HCT116 (cell line): ENCODE measurements around the gene SAMD4B. TPM values are rescaled to one million over a fixed set of nuclear protein-coding genes. Genes with fewer than 3 reads are reported as not detected.

ENCODE experiments used
- ATAC-seq: fragments of 200-7000 bp; cut with Tn5 transposase; 2 replicates; pipeline ENCODE4 v1.9.1; 2020; ENCODE audit warnings: mild to moderate bottlenecking, moderate library complexity
- BruUV-seq: library from RNA; stranded (reverse); fragments of 400-500 nt; replicated peaks from 2 replicates; lab custom pipeline; 2021; lab: Mats Ljungman, UMichigan
- CTCF ChIA-PET: fragments of 300-600 bp; sonication (Branson Sonifier 250); formaldehyde crosslinking; loops from one replicate; lab custom pipeline; 2021; ENCODE audit warnings: antibody characterized with exemption; lab: Charles Lee
- POLR2A ChIA-PET: fragments of 300-600, 350-600 bp; sonication (Branson Sonifier 250); formaldehyde crosslinking; loops from one replicate; lab custom pipeline; 2021; ENCODE audit warnings: antibody characterized with exemption; lab: Charles Lee
- RAD21 ChIA-PET, 2 experiments: fragments of 300-600 bp; sonication (Branson Sonifier 250); formaldehyde crosslinking; loops; one replicate each; lab custom pipeline; 2023; ENCODE audit warnings: low total read pairs in 2 of 2; ENCODE audit not compliant: uncharacterized antibody in 2 of 2, unreplicated experiment in 2 of 2, low non-redundant PET in 1 of 2; lab: Charles Lee
- DNase-seq: peaks from one replicate; pipeline ENCODE4 v3.0.0-alpha.2; 2010; ENCODE audit warnings: low read depth, low spot score
- H2AFZ ChIP-seq: fragments of 200-600 bp; shearing (Covaris generic), sonication (generic); 2 replicates; pipeline ENCODE4 v1.6.1; 2017; ENCODE audit warnings: low read depth, mixed run types, mixed read lengths, antibody characterized with exemption, low read length; ENCODE audit not compliant: poor library complexity, severe bottlenecking
- H3K27ac ChIP-seq: 2 replicates; pipeline ENCODE4 v1.5.1; 2012; ENCODE audit warnings: low read depth, low read length
- H3K27me3 ChIP-seq: fragments of 200-600 bp; sonication (generic); 2 replicates; pipeline ENCODE4 v1.6.1; 2016; ENCODE audit warnings: mixed run types, low read length, mixed read lengths; ENCODE audit not compliant: insufficient read depth
- H3K36me3 ChIP-seq, 2 experiments: fragments of 200-500 bp in 1 of 2; fragments of 200-600 bp in 1 of 2; sonication (Bioruptor generic) in 1 of 2; sonication (generic) in 1 of 2; 2 replicates each; pipeline versions ENCODE4 v1.5.1 to v1.6.1; 2014 to 2016; ENCODE audit warnings: low read length in 2 of 2, inconsistent platforms in 1 of 2, mixed read lengths in 1 of 2, mixed run types in 1 of 2; ENCODE audit not compliant: insufficient read depth in 2 of 2, control insufficient read depth in 1 of 2
- H3K4me1 ChIP-seq, 2 experiments: fragments of 200-600 bp in 1 of 2; sonication (generic) in 1 of 2; 2 replicates each; pipeline versions ENCODE4 v1.5.1 to v1.6.1; 2012 to 2017; ENCODE audit warnings: low read length in 2 of 2, inconsistent platforms in 1 of 2, mild to moderate bottlenecking in 1 of 2, mixed read lengths in 1 of 2, mixed run types in 1 of 2, moderate library complexity in 1 of 2; ENCODE audit not compliant: insufficient read depth in 2 of 2, control insufficient read depth in 1 of 2
- H3K4me2 ChIP-seq: fragments of 200-600 bp; sonication (generic); 2 replicates; pipeline ENCODE4 v1.6.1; 2017; ENCODE audit warnings: mixed run types, low read length, mixed read lengths
- H3K4me3 ChIP-seq, 2 experiments: fragments of 200-600 bp in 1 of 2; sonication (generic) in 1 of 2; replicated peaks in 1 of 2; 2 replicates each; pipeline ENCODE4 v1.5.1; 2011 to 2016; ENCODE audit warnings: low read length in 2 of 2, control low read depth in 1 of 2, low read depth in 1 of 2, mild to moderate bottlenecking in 1 of 2, mixed read lengths in 1 of 2, mixed run types in 1 of 2
- H3K79me2 ChIP-seq: fragments of 200-600 bp; sonication (generic); 2 replicates; pipeline ENCODE4 v1.6.1; 2017; ENCODE audit warnings: mild to moderate bottlenecking, mixed run types, low read length, moderate library complexity, mixed read lengths; ENCODE audit not compliant: insufficient read depth
- H3K9ac ChIP-seq: fragments of 200-600 bp; sonication (generic); 2 replicates; pipeline ENCODE4 v1.6.1; 2016; ENCODE audit warnings: low read length, mixed read lengths
- H3K9me2 ChIP-seq: fragments of 200-600 bp; sonication (generic), shearing (Covaris generic); 2 replicates; pipeline ENCODE4 v1.6.1; 2017; ENCODE audit warnings: mixed run types, mild to moderate bottlenecking, moderate library complexity; ENCODE audit not compliant: insufficient read depth
- H3K9me3 ChIP-seq, 2 experiments: fragments of 200-500 bp in 1 of 2; fragments of 200-600 bp in 1 of 2; sonication (Bioruptor generic) in 1 of 2; sonication (generic) in 1 of 2; 2 replicates each; pipeline ENCODE4 v1.6.1; 2014 to 2017; ENCODE audit warnings: low read length in 2 of 2, mixed read lengths in 2 of 2, inconsistent platforms in 1 of 2, low read depth in 1 of 2, mild to moderate bottlenecking in 1 of 2, mixed run types in 1 of 2, moderate library complexity in 1 of 2; ENCODE audit not compliant: control insufficient read depth in 1 of 2, insufficient read depth in 1 of 2
- H4K20me1 ChIP-seq: fragments of 200-600 bp; sonication (generic), shearing (Covaris generic); 2 replicates; pipeline ENCODE4 v1.6.1; 2017; ENCODE audit warnings: mixed run types, mild to moderate bottlenecking, moderate library complexity; ENCODE audit not compliant: insufficient read depth
- ATF3 ChIP-seq: IDR thresholded peaks from 2 replicates; pipeline ENCODE4 v1.6.1; 2012
- CTCF ChIP-seq, 3 experiments: fragments of 200-600 bp in 1 of 3; sonication (generic) in 1 of 3; IDR thresholded peaks in 2 of 3; conservative IDR thresholded peaks in 1 of 3; 2 replicates each; pipeline ENCODE4 v1.5.1; 2012 to 2017; ENCODE audit warnings: low read depth in 2 of 3, low read length in 2 of 3, antibody characterized with exemption in 1 of 3, borderline replicate concordance in 1 of 3, control low read depth in 1 of 3, mild to moderate bottlenecking in 1 of 3, mixed read lengths in 1 of 3, mixed run types in 1 of 3, moderate library complexity in 1 of 3; ENCODE audit not compliant: insufficient read depth in 1 of 3
- EZH2 ChIP-seq: fragments of 200-600 bp; sonication (generic); IDR thresholded peaks from 2 replicates; pipeline ENCODE4 v1.6.1; 2017; ENCODE audit warnings: antibody characterized with exemption, mixed run types
- POLR2A ChIP-seq: IDR thresholded peaks from 2 replicates; pipeline ENCODE4 v1.7.0; 2011; ENCODE audit warnings: borderline replicate concordance; ENCODE audit not compliant: insufficient read depth, insufficient read length; ENCODE audit errors: extremely low read depth
- POLR2AphosphoS5 ChIP-seq: IDR thresholded peaks from 2 replicates; pipeline ENCODE4 v1.6.1; 2011; ENCODE audit warnings: mild to moderate bottlenecking, low read depth, low read length, moderate library complexity
- SIN3A ChIP-seq: IDR thresholded peaks from 2 replicates; pipeline ENCODE4 v1.6.1; 2012; ENCODE audit warnings: low read depth
- SRF ChIP-seq: IDR thresholded peaks from 2 replicates; pipeline ENCODE4 v1.6.1; 2012; ENCODE audit warnings: low read depth
- YY1 ChIP-seq: IDR thresholded peaks from 2 replicates; pipeline ENCODE4 v1.6.1; 2011; ENCODE audit warnings: low read length, low read depth, moderate library complexity, mild to moderate bottlenecking; ENCODE audit not compliant: insufficient replicate concordance; ENCODE audit errors: extremely low read depth
- ZNF274 ChIP-seq: fragments of 200-500 bp; sonication (Bioruptor generic); IDR thresholded peaks from 2 replicates; pipeline ENCODE4 v1.6.1; 2014; ENCODE audit warnings: mild to moderate bottlenecking, low read depth, low read length, inconsistent platforms
- intact Hi-C: fragments of 100-400 bp; cut with micrococcal nuclease; formaldehyde crosslinking; loops from 2 replicates; pipeline ENCODE4 v1.10.0; 2022
- total RNA-seq: library from RNA; stranded (reverse); gene quantifications from one replicate; pipeline ENCODE4 v1.2.1, GENCODE V29; 2021; ENCODE audit not compliant: unreplicated experiment

Gene SAMD4B
- total RNA-seq, 1 experiment from 2014 or later: 127 TPM

GRCh38 chr19:39403331-39404312 is 61.4 kb downstream of the SAMD4B start (continued):
- no peak for TF ChIP-seq CTCF (IDR thresholded peaks at IDR 0.05 in 2 of 3, conservative IDR thresholded peaks at IDR 0.05 in 1 of 3; ENCODE audit: borderline replicate concordance in 1 of 3, insufficient read depth in 1 of 3, low read depth in 2 of 3, low read length in 2 of 3)
- peak; percentile 75 for TF ChIP-seq POLR2AphosphoS5
- TF ChIP-seq ATF3: no peak
- TF ChIP-seq POLR2A: peak; percentile 40

- Histone ChIP-seq H2AFZ (no peak overlapping the region), H3K4me2 (peak overlapping the region; percentile 92), H3K27ac (peak overlapping the region; percentile 99), H3K9me3 (no peaks in the 10 kb centered on the region), H3K9me2 (no peaks in the 10 kb centered on the region), H4K20me1 (peaks cover 5% of the 10 kb centered on the region; the same call in 1 of the 2 replicates), H3K27me3 (no peaks in the 10 kb centered on the region), H3K4me1 (peaks cover 51 to 88% of the 10 kb centered on the region in 2 experiments), H3K9ac (peak overlapping the region; percentile 97), H3K4me3 (no peak overlapping the region; a peak in 1 of 4 replicates), H3K79me2 (peaks cover 38% of the 10 kb centered on the region), H3K36me3 (peaks cover 2 to 12% of the 10 kb centered on the region in 2 experiments; a peak in 1 of 4 replicates)
- TF ChIP-seq SIN3A (no peak), SRF (no peak), ZNF274 (no peak), EZH2 (no peak), POLR2A (no peak), YY1 (no peak)
- DNase-seq (no peak), ATAC-seq (no peak)
- BruUV-seq: no TSS peak
- RAD21 ChIA-PET: no interaction called here
- CTCF ChIA-PET: no interaction called here
- intact Hi-C loops: no loop called here
- POLR2A ChIA-PET: interaction anchor here (0.6 to 2.0 kb wide), 3 partner anchors 23 to 273 kb away, joined by 3 to 19 read pairs (median 3); partner anchors contain the start of gene RPS16
Observed at GRCh38 chr19:39405261-39405957, 63.2 kb downstream of the SAMD4B start.
